ENCODE results near the gene PDIA6. TPM values are rescaled to one million over a fixed set of nuclear protein-coding genes. Genes with fewer than 3 reads are reported as not detected.

PDIA6 gene, protein sequence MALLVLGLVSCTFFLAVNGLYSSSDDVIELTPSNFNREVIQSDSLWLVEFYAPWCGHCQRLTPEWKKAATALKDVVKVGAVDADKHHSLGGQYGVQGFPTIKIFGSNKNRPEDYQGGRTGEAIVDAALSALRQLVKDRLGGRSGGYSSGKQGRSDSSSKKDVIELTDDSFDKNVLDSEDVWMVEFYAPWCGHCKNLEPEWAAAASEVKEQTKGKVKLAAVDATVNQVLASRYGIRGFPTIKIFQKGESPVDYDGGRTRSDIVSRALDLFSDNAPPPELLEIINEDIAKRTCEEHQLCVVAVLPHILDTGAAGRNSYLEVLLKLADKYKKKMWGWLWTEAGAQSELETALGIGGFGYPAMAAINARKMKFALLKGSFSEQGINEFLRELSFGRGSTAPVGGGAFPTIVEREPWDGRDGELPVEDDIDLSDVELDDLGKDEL
- polyA plus RNA-seq (ENCODE audit: insufficient read length in 4 of 4), result 100 to 1,000 TPM; 356 to 400 (median 363) TPM

GRCh38 chr2:10812362-10813162 is at the start of gene PDIA6:
TSS of gene PDIA6 (minus strand) at chr2:10812785. CDS start at chr2:10812696, 89 bp downstream.
- peak; percentile 90 to 95 (median 92) for DNase-seq (ENCODE audit: low read depth in 4 of 4, low spot score in 3 of 4)

- no peak for DNase-seq (ENCODE audit: low read depth in 4 of 4, low spot score in 3 of 4)
Measured at GRCh38 chr2:10862330-10862729, 49.7 kb upstream of the PDIA6 start.

- no peak for DNase-seq (ENCODE audit: low read depth in 4 of 4, low spot score in 3 of 4)
Measured at GRCh38 chr2:10861765-10862164, 49.2 kb upstream of the PDIA6 start.

DNA sequence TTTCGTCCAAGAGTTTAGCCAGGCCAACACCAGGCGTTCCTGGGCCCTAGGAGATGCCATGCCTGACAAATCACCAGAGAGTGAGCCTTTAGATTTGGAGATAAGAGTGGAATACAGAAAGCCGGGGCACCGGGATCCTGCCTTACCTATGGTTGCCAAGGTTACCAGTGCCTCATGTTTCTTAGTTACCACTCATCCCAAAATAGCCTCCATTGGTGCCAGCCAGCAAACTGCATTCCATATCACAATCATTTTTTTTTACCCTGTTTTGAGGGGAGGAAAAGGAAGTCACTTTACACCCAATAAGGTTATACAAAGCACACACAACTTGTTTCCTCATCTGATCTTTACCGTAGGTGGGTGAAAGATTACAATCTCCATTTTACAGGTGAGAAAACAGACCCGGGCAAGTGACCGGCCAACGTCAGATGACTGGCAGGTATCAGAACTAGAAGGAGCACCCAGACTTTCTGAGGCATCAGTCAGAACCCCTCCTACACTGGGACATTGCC is 48.3 kb upstream of the PDIA6 start:
- no peak for DNase-seq (ENCODE audit: low read depth in 4 of 4, low spot score in 3 of 4)

DNA sequence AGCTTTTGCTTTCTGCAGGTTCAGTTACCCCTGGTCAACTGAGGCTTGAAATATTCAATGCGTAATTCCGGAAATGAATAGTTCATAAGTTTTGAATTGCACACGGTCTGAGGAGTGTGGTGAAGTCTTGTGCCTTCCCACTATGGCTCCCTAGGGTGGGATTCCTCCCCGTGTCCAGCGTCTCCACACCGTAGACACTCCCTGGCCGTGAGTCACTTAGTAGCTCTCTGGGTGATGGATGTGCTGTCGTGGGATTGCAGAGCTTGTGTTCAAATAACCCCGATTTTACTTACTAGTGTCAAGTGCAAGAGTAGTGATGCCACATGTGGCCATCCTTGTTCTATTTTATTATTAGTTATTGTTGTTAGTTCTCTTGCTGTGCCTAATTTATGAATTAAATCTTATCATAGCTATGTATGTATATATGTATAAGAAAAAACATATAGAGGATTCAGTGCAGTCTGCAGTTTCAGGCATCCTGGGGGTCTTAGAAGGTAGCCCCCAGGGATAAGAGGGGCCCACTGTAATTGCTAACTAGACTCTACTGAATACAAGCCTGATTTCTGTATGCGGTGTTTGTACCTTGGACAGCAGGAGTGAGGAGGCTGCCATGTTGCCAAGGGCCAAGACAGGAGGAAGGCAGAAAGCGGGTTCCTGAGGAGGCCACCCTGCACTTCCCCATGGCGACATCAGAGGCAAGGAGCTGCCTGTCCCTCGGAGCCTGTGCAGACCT is 47.7 kb upstream of the PDIA6 start:
- no peak for DNase-seq (ENCODE audit: low read depth in 4 of 4, low spot score in 3 of 4)

- DNase-seq (ENCODE audit: low read depth in 4 of 4, low spot score in 3 of 4), result no peak
Measured at GRCh38 chr2:10859278-10859677, 46.7 kb upstream of the PDIA6 start.

DNA sequence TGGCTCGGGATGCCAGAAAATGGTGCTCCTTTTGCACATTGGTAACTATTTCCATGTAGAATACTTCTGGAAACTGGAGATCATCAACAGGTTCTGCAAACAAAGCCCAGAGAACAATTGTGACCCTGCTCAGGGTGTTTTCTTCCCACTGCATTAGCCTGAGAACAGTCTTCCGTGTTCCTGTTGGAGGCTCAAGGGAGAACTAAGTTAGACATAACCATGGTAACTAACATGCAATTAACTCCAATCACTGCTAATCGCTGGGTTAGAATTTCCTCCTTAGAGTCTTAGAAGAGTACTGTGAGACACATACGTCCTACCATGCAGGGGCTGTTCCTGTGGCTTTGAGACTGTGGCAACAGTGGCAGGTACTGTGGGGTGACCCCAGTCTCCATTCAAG is 36.0 kb upstream of the PDIA6 start:
- no peak for DNase-seq (ENCODE audit: low read depth in 4 of 4, low spot score in 3 of 4)

DNA sequence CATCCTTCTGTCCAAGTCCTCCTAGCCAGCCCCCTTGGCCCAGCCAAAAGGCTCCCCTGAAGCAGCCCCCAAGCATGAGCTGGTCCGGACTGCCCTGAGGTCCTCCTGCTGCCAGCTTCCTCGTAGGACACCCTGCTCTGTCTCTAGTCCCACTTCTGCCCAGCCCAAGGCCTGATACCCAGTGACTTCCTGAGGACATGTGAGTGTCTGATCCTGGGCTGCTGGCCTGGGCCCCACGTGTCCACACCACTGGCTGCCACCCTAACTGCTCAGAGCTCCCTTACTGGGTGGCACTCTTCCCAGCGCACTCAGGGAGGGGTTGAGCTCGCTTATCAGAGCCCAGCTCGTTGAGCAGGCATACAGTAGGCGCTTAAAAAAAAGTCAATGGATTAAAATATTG is 34.4 kb upstream of the PDIA6 start:
- no peak for DNase-seq (ENCODE audit: low read depth in 4 of 4, low spot score in 3 of 4)

DNA sequence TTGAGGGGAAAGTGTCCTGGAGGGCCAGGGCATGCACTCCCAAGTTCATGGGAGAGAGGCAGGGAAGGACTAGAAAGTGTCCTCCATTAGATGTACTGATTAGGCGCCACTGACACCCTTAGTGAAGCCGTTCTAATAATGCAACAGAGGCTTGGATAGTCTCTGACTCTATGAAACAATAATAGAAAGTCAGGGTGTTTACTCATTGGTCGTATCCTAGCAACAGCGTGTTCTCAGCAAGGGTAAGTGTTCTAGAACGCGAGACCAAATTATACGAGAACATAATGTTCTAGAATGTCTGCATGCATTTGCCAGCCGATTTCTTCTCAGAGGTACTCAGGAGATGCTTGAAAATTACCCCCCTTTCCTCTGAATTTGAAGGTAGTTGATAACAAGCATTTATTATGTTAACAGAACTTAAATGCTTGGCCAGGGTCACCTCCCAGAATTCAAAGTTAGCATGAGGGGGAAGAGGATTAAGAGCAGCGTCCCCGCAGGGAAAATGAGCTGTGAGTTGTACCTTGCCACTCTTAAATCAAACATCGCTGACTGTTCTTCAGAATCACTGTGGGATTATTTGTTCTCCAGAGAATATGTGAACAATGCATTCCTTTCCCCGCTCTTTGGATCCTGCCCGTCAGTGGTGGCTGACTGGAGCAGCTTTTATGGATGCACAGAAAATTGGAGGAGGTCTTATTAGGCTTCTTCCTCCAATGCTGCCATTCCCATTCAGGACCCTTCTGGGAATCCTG is 33.7 kb upstream of the PDIA6 start:
- DNase-seq (ENCODE audit: low read depth in 4 of 4, low spot score in 3 of 4), result no peak

GRCh38 chr2:10845640-10846039 is 33.1 kb upstream of the PDIA6 start:
- no peak for DNase-seq (ENCODE audit: low read depth in 4 of 4, low spot score in 3 of 4)

- DNase-seq (ENCODE audit: low read depth in 4 of 4, low spot score in 3 of 4), result no peak
Measured at GRCh38 chr2:10844097-10844496, 31.5 kb upstream of the PDIA6 start.

- DNase-seq (ENCODE audit: low read depth in 4 of 4, low spot score in 3 of 4), result no peak
Measured at GRCh38 chr2:10842506-10842905, 29.9 kb upstream of the PDIA6 start.

GRCh38 chr2:10841547-10842219 is 29.1 kb upstream of the PDIA6 start:
- no peak for DNase-seq (ENCODE audit: low read depth in 4 of 4, low spot score in 3 of 4)

- no peak for DNase-seq (ENCODE audit: low read depth in 4 of 4, low spot score in 3 of 4)
Measured at GRCh38 chr2:10839813-10840212, 27.2 kb upstream of the PDIA6 start.

DNA sequence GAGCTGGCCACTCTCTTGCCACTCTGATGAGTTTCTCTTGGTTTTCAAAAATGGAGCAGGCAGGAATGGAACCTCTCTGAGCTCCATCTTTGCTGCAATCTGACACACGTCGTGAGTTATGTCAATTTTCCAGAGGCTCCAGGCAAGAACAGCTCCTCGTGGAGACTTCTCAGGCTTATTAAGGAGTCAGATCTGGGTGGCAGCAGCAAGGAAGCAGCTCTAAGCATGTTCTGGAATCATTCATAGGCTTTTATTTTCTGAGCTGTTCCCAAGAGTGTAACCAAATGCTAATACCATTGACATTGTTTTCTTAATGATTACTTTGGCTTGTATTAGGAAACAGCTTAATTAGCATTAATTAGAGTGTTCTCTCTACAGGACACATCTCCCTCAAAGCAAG is 26.1 kb upstream of the PDIA6 start:
- no peak for DNase-seq (ENCODE audit: low read depth in 4 of 4, low spot score in 3 of 4)

GRCh38 chr2:10837298-10838266 is 25.0 kb upstream of the PDIA6 start:
- no peak for DNase-seq (ENCODE audit: low read depth in 4 of 4, low spot score in 3 of 4)

- DNase-seq (ENCODE audit: low read depth in 4 of 4, low spot score in 3 of 4), result peak in 3 of 4 donors; percentile 44 to 48 (median 45)
Measured at GRCh38 chr2:10835052-10835970, 22.7 kb upstream of the PDIA6 start.

All from right renal pelvis (tissue), 4 donors.